GM19025 (cell line): ENCODE data around the gene ZNF133.
"Not testable (repeated sequence)": the region's sequence is repeated elsewhere in the genome, so short reads cannot be mapped to it uniquely, and the experiment has no call there.

Experiments
- ATAC-seq: cut with Tn5 transposase; IDR thresholded peaks from one replicate; pipeline ENCODE4 v1.9.1; 2021; ENCODE audit warnings: mild to moderate bottlenecking, low read depth, moderate library complexity; ENCODE audit not compliant: unreplicated experiment

ZNF133 gene

DNA sequence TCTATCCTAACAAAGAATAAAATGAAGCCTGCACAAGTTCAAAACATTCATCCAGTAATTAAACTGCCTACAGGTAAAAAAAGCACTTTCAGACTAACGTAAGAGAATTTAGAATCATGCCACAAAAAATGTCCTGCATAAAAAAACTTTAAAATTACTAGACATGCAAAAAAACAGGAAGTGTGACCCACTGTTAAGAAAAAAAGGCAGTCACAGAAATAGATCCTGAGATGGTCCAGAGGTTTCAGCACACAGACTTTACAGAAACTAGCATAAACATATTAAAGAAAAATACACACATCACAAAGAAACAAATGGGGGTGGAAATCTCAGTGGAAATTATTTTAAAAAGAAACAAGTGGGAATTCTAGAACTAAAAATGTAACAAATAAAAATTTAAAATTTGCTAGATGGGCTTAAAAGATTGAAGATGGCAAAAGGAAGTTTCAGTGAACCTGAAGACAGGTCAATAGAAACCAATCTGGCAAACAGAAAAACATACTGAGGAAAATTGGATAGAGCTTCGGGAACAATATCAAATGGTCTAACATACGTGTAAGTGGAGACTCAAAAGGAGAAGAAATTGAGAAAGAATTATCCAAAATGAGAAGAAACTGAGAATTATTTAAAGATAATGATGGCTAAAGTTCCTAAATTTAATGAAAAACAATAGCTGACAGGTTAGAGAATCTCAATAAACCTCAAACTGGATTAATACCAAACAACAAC is 3.4 kb upstream of the ZNF133 start:
- no peak for ATAC-seq

DNA sequence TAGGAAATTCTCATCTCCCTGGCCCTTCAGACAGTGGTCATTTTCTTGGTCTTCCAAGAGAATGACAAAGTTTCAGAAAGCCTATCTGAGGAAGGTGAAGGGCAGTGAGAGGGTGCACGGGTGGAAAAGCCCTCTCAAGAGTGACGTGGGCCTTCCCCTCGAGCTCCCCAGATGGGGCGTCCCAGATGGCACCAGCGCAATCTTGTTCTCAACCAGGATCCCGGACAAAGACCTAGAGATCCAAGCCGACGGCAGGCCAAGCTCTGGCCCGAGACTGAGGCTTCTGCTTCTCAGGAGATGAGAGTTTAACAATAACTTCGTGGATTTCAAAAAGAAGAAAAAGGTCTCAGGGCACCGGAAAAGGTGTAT is 797 bp upstream of the ZNF133 start:
- no peak for ATAC-seq

DNA sequence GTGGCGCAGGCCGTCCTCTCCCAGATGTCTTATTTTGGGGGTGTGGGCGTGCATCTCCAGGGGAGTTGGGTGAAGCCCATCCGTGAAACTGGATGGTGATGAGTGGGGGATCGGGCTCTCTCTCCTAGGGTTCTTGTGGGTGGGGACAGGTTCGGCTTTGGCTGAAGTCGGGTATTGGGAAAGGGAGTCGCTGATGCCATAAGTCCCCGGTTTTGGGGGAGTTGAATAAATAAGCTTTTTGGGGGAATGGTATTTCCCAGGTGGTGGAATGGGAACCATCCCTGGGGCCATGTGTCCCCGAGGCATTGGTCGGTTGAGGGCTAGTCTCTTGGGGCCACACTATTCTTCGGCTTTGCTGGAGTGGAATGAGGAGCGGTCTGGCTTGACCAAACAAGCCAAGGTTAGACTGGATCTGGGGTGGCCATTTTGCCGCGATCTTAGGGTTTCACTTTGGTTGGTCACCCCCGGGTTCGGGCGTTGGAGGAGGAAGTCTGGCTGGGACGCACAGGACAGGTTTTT is 481 bp downstream of the ZNF133 start:
- no peak for ATAC-seq

DNA sequence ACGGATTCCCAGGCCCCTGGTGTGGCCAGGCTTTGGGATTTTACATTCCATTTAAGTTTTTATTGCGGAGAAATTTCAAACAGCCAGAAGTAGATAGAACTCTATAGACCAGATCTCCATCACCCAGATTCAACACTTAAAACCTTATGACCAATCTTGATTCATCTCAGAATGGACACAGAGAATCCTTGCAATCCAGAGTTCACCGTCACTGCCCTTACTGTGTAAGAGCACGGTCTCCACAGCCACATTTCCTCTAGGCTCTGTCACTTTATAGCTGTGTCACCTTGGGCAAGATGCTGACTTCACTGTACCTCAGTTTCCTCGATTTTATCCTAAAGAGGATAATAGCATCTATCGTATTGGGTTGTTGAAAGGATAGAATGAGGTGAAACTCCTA is 979 bp downstream of the ZNF133 start:
- no peak for ATAC-seq

DNA sequence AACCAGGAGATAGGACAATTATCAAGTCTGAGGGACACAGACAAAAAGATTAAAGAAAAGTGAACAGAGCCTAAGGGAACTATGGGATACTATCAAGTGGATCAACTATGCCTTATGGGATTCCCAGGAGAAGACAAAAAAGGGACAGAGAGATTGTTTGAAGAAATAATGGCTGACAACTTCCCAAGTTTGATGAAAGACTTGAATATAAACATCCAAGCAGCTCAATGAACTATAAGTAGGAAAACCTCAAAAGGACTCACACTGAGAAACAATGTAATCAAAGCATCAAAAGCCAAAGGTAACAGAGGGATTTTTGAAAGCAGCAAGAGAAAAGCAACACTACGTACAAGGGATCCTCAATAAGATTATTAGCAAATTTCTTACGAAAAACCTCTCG is 11.0 kb downstream of the ZNF133 start:
- no peak for ATAC-seq

DNA sequence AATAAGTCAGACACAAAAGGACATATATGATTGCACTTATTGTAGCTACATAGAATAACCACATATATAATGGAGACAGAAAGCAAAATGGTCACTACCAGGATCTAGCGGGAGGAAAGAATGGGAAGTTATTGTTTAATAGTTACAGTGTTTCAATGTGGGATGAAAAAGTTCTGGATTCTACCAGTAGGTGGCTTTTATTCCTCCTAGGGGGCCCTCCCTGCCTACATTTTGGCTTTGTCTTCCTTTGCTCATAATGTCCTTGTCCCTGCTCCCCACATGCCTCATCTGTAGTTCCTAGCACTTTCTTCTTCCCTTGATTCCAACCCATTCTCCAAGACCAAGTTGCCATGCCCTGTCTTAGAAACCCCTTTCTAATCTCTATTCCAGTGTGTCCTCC is 16.3 kb downstream of the ZNF133 start:
- ATAC-seq: no peak

DNA sequence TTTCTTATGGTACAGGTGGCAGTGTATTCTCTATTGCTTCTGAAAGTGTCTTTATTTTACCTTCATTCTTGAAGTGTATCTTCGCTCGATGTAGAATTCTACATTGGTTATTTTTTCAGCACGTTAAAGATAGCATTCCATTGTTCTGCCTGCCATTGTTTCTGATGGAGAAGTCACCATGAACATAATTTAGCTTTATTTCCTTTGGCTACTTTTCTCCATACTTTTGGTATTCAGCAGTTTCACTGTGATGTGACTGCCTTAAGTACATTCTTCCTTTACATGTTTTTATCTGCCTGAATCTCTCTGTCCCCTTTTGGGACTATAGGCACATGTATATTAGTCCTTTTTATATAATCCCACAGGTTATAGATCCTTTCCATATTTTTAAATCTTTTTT is 19.0 kb downstream of the ZNF133 start:
- no peak for ATAC-seq

DNA sequence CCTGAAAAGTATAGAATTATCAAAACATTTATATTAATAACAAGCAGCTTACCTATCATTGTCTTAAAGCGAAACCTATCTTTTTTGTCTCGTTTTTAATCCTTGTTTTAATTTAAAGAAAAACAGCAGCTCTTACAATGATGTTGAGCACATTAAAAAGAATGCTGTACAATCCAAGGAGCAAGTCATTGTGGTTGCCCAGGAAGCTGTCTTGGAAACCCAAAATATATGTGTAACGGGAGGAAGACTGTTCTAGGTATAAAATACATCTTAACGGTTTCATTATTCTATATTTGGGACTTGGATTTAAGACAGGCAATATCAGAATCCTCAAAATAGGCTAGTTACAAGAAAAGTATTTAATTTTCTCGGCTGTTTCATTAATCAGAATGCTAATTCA is 21.7 kb downstream of the ZNF133 start:
- ATAC-seq: no peak

DNA sequence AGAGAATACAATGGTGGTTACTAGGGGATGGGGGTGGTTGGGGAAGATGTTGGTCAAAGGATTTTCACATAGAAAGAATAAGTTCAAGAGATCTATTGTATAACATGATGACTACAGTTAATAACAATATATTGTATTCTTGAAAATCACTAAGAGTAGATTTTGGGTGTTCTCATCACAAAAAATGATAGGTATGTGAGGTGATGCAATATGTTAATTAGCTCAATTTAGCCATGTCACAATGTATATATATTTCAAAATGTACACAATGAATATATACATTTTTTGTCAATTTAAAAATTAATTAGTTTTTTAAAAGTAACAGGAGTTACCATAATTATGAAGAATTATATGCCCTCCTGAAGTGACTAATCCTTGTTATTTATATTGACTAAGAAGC is 22.3 kb downstream of the ZNF133 start:
- no peak for ATAC-seq

DNA sequence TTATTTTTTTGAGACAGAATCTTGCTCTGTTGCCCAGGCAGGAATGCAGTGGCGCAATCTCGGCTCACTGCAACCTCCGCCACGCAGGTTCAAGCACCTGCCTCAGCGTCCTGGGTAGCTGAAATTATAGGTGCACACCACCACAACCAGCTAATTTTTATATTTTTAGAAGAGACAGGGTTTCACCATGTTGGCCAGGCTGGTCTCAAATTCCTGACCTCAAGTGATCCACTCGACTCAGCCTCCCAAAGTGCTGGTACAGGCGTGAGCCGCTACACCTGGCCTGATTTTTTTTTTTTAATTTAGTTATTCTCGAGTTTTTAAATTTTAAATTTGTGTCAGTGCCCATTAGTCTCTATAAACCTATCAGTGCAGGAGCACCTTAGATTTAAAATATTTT is 24.4 kb downstream of the ZNF133 start:
- ATAC-seq: no peak

DNA sequence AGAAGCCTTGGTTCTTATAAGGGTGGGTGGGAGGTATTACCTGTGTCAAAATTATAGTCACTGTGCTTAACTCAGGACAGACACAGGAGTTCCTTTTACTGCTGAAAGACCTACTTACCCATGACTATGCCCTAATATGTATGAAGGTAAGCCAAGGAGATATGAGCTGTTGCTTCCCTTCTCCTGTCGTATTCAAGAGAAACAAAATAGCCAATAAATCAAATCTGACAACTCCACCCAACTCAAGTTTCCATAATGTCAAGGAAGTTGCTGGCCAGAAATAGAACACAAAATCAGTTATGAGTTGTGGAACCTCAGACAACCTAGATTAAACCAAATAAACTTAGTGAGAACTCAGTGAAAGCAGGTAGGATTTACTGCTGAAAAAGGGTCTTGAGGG is 25.1 kb downstream of the ZNF133 start:
- no peak for ATAC-seq

DNA sequence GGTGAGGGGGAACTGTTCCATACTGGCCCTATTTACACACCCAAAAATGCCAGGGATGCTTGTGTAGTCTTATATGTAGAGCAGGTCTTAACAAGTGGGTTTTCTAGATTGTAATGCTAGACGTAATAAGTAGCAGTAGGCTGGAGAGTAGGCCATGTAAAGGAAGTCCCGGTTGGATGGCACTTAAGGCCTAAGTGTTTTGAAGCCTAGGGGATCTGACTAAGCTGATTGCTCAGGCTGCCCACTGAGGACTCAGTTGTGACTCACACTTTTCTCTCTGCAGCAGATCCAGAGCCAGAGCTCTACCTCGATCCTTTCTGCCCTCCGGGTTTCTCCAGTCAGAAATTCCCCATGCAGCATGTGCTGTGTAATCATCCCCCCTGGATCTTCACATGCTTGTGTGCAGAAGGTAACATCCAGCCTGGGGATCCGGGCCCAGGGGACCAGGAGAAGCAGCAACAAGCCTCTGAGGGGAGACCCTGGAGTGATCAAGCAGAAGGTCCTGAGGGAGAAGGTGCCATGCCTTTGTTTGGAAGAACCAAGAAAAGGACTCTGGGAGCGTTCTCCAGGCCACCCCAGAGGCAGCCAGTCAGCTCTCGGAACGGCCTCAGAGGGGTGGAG is 26.6 kb downstream of the ZNF133 start:
- ATAC-seq: no peak

DNA sequence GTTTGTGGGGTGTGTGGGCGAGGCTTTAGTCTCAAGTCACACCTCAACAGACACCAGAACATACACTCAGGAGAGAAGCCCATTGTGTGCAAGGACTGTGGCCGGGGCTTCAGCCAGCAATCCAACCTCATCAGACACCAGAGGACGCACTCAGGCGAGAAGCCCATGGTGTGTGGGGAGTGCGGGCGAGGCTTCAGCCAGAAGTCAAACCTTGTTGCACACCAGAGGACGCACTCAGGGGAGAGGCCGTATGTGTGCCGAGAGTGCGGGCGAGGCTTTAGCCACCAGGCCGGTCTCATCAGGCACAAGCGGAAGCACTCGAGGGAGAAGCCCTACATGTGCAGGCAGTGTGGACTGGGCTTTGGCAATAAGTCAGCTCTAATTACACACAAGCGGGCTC is 27.8 kb downstream of the ZNF133 start:
- ATAC-seq: no peak

DNA sequence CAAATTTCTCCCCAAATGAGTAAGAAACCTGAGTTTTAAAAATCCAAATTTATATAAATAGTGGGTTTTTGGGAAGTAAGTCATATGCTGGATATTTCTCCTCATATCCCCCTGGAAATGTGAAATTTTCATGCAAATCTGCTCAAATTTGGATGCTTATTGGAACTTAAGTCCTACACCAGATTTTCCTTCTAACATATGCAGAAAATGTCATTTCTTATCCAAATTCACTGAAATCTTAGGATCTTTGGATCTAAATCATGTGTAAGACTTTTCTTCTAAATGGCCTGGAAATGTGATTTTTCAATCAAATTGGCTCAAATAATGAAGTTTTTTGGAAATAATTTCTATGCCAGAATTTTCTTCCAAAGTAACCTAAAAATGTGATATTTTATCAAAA is 33.0 kb downstream of the ZNF133 start:
- ATAC-seq: no peak

DNA sequence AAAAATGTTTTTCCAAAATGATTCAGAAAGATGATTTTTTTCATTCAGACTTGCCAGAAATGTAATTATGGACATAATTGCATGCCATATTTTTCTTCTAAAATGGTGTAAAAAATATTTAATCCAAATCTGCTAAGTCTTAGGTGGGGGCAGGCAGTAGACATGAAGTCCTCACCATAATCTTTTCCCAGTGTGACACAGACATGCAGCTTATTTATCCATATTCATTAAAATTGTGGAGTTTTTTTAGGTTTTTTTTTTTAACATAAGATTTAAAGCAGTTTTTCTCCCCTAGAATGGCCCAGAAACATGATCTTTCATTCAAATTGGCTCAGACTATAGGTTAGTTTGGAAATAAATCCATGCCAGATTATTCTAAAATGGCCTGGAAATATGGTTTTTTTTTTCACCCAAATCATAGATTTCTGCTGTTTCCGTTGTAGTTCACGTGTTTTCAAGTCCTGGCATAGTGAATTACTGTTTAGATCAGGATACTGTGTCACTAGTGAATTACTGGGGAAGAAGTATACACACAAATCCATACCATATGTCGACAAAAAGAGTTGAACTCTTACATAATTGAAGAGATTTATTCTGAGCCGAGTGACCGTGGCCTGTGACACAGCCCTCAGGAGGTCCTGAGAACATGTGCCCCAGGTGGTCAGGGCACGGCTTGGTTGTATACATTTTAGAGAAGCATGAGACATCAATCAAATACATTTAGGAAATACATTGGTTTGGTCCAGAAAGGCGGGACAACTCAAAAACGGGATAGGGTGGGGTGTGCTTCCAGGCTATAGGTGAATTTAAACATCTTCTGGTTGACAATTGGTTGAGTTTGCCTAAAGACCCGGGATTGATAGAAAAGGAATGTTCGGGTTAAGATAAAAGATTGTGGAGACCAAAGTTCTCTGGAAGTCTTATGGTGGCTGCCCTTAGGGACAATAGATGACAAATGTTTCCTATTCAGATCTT is 33.9 kb downstream of the ZNF133 start:
- ATAC-seq: no peak

DNA sequence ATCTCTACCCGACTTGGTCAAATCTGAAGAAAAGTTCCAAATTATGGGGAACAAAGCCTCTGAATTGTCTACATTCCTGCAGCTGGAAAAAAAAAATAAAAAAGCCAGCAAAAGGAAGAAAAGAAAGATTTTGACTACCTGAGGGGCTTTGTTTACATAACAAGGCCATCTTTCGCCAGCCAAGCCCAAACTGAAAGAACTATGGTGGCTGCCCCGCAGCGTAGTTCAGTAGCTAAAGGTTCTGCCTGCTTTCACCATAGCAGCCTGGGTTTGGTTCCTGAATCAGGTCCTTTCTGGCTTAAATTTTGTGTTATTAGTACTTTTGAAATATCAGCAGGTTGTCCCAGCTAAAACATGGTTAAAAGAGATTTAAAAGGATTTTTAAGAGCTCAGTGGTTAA is 35.4 kb downstream of the ZNF133 start:
- ATAC-seq: no peak

DNA sequence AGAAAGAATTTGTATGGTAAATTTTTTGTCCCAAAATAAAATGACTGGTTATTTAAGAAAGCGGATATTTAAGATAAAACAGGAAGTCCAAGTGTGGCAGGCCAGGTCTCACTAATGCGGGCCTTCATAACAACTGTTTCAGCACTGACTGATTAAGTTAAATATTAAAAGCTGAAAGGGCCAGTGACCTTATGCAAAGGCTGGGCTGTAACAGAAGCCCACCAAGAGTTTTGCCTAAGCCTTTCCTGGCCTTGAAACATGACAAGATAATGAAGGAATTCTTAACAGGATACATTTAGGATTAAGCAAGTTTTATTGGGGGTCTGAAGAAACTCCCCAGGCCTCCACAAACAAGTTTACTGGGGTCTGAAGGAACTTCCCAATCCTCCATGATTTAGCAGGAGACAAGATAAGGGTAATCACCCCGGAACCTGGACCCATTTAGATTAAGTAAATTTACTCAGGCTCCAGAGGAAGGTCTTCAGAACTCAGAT is 36.3 kb downstream of the ZNF133 start:
- ATAC-seq: no peak

DNA sequence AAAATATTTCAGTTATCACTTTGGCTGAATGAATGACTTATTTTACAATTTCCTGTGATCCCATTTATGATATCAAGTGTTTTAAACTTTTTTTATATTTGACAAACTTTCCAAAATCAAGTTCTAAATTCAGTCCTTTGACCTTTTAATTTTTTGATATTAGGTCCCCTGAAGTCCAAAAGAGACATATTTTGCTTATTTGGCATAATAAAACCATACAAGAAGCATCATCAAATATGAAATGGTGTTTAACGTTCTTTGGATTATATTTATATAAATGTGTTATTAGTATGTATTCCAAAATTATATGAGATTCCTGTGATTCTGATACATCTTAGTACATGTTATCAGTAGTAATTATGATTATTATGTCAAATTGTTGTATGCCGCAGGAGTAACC is 38.7 kb downstream of the ZNF133 start:
- no peak for ATAC-seq

DNA sequence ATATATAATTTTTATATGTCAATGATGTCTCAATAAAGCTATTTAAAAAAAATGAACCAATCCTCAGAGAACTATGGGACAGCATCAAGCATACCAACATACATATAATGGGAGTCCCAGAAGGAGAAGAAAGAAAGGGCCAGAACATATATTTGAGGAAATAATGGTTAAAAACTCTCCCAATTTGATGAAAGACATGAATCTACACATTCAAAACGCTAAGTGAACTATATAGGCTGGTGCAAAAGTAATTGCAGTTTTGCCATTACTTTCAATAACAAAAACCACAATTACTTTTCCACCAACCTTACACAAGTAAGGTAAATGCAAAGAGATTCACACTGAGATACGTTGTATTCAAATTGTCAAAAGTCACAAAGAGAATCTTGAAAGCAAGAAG is 43.4 kb downstream of the ZNF133 start:
- ATAC-seq: no peak

DNA sequence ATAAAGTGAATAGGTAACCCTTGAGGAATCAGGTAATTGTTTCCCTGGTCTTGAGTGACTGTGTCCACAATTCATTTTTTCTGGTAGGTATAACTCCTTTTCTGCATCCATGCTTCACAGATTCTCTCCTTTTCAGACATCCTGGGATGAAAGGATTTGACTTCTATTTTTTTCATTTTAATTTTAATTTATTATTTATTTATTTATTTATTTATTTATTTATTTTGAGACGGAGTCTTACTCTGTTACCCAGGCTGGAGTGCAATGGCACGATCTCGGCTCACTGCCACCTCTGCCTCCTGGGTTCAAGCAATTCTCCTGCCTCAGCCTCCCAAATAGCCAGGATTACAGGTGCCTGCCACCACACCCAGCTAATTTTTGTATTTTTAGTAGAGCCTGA is 61.4 kb downstream of the ZNF133 start:
- not testable (repeated sequence) for ATAC-seq

DNA sequence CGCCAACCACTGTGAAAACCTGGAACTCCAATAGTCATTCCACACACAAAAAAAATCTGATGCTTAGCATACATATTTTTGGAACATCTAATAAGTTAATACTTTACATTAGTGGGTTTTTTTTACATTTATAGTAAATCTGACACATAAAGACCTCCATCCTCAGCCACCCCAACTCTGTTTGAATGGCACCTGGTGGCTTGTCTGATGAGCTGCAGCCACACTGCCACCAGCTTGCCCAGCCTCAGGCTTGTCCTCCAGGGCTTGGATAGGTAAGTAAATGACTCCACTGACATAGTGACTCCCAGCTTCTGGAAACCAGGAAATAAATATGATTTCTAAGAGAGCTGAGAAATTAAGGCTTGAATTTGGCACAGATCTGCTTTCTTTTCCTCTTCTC is 71.5 kb downstream of the ZNF133 start:
- ATAC-seq: no peak
